Epithelial cell of esophagus (primary cell): Measurements from ENCODE around the gene FABP6.

Experiments
- DNase-seq: peaks from one replicate; pipeline ENCODE4 v3.0.0; 2010; ENCODE audit warnings: low read depth
- H3K4me3 ChIP-seq: 2 replicates; pipeline ENCODE4 v1.5.1; 2011; ENCODE audit warnings: mild to moderate bottlenecking, low read length, control low read depth
- TF ChIP-seq, protein P1 (sequence below): IDR thresholded peaks from 2 replicates; pipeline ENCODE4 v1.5.1; 2011; ENCODE audit warnings: low read depth, mild to moderate bottlenecking, low read length, control low read depth, inconsistent platforms; ENCODE audit not compliant: insufficient read depth; ENCODE audit errors: missing control alignments

Gene FABP6

DNA sequence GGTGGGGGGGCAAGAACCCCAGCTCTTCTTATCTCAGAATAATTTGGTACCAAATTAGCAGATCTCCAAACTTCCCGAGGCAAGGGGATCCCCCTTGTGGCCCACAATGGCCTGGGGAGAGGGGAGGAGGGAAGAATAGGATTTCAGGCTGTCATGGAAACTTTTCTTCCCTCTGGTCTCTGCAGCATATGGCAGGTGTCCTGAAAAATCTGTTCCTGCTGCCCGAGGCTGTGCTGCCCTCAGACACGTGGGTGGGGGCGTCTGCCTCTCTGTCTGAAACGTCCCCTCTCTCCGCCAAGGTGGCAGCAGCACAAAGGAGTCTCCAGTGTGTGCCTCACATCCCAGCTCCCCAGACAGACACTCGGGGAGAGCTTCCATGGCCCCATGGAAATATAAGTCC, 49.0 kb downstream of the FABP6 start:
- TF ChIP-seq, protein P1, sequence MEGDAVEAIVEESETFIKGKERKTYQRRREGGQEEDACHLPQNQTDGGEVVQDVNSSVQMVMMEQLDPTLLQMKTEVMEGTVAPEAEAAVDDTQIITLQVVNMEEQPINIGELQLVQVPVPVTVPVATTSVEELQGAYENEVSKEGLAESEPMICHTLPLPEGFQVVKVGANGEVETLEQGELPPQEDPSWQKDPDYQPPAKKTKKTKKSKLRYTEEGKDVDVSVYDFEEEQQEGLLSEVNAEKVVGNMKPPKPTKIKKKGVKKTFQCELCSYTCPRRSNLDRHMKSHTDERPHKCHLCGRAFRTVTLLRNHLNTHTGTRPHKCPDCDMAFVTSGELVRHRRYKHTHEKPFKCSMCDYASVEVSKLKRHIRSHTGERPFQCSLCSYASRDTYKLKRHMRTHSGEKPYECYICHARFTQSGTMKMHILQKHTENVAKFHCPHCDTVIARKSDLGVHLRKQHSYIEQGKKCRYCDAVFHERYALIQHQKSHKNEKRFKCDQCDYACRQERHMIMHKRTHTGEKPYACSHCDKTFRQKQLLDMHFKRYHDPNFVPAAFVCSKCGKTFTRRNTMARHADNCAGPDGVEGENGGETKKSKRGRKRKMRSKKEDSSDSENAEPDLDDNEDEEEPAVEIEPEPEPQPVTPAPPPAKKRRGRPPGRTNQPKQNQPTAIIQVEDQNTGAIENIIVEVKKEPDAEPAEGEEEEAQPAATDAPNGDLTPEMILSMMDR, result no peak
- no peak overlapping the region for H3K4me3 ChIP-seq
- DNase-seq, result no peak

DNA sequence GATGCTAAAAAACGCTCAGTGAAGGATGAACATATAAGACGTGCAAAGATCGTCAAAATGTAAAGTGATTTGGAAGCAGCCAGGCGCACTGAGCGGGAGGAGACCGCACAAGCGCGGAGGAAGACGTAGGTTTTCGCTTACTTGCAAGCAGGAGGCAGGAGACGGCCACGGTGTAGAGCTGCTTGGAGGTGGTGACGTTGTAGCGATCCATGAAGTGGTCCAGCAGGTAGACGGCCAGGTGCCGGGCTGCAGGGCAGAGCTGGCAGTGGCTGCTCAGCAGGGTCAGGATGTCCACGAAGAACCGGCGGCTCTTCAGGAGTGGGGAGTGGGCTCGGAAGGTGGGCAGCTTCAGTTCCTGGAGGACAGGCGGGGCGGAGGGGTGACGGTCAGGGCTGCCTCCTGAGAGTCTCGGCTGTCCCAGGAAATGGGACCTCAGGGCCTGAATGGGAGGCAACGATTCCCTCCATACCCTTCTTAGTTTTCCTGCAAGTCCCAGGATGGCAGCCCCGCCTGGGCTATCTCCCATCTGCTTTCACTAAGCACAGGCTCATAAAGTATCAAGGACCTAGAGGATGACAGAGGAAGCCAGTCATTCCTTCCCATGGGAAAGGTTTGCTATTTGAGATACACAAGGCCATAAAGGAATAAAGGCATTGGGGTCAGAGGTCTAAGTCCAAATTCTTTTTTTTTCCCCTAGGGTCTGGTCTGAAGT, 51.2 kb downstream of the FABP6 start:
- H3K4me3 ChIP-seq, result no peak overlapping the region
- no peak for DNase-seq
- TF ChIP-seq, protein P1, result no peak

DNA sequence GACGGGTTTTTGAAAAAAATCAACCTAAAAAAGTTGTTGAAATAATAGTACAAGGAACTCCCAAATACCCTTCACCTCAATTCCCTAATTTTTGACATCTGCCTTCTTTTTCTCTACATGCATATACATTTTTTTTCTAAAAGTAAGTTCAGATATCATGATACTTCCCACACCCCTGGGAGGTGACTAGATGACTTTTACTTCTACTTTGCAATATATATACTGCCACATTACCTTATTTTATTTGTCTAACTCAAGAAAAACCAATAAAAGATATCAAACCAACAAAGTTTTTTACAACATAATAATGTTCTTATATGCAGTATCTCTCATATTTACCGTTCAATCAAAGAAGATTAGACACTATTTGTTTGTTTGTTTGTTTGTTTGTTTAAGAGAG, 52.0 kb downstream of the FABP6 start:
- H3K4me3 ChIP-seq, result no peak overlapping the region
- TF ChIP-seq, protein P1, result no peak
- DNase-seq, result no peak

DNA sequence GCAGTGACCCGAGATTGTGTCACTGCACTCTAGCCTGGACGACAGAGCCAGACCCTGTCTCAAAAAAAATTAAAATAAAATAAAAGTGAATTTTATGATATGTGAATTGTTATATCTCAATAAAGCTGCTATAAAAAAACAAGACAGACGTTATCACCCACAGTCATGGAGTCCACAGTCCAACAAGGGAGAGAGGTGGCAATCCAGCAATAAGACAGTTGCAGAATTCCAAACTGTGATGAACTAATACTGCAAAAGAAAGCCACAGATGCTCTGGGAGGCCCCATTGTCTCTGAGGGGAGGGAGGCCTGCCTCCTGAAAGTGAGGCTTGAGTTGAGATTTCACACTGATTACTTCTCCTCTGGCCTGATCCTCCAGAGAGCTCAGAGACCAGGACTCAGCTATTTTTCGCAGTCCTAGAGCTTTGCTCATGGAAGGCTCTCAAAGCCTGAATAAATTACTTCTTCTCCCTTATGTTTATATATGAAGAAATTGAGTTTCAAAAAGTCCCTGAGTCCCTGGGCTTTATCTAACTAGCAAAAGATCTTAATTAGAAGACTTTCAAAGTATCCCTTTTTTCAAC, 55.1 kb downstream of the FABP6 start:
- no peak for DNase-seq
- H3K4me3 ChIP-seq, result no peak overlapping the region
- TF ChIP-seq, protein P1, result no peak

DNA sequence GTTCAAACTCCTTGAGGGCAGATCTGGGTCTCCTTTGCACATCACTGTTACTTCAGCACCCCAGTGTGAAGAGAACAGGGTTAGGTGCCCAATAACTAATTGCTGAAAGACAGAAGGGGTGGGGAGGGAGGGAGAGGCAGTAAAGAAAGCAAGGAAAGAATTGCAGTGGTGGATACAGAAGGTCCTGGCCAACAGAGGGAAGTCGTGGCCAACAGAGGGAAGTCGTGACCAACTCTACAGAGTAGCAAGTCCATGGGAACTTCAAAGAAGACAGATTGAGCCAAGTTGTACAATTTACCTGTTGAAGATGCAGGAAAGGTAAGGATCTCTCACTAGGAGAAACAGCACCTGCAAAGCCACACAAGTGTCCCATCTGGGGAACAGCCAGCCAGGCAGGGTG, 56.0 kb downstream of the FABP6 start:
- no peak for DNase-seq
- TF ChIP-seq, protein P1, result no peak
- no peak overlapping the region for H3K4me3 ChIP-seq

DNA sequence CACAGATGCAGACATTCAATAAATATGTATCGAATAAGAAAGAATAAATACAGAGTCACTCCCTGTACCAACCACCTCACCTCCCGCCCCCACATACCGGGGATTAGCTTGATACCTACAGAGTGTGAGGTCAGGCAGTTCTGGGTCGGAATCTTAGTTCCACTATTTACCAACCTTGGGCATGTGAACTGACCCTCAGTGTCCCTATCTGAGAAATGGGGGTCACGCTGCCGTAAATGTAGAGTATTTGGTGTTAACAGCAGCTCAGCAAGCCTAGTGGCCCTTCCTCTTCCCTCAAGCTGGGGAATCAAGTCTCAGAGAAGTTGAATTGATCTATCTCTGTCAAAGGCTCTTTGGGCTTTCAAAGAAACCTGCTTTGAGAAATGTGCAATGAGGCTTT, 57.6 kb downstream of the FABP6 start:
- DNase-seq, result no peak
- TF ChIP-seq, protein P1, result no peak
- no peak overlapping the region for H3K4me3 ChIP-seq
